ENCODE measurements around the gene ADAMTS17. TPM values are rescaled to one million over a fixed set of nuclear protein-coding genes. Genes with fewer than 3 reads are reported as not detected.

ADAMTS17 gene
- total and polyA plus RNA-seq, 4 experiments from 2014 or later = 2.1 to 6.2 (median 4.8) TPM

- Histone ChIP-seq H3K36me3 (ENCODE audit: insufficient read depth, low read length) (no peaks in the 10 kb centered on the region), H3K27ac (ENCODE audit: low read depth, low read length) (no peak overlapping the region), H3K4me3 (ENCODE audit: low read length in 2 of 2) (no peak overlapping the region), H3K9me3 (ENCODE audit: control insufficient read depth in 1 of 2, low read length in 2 of 2) (peaks cover 0 to 12% of the 10 kb centered on the region in 2 donors), H3K27me3 (ENCODE audit: insufficient read depth, low read length) (no peaks in the 10 kb centered on the region), H3K4me1 (ENCODE audit: insufficient read depth, low read length) (no peaks in the 10 kb centered on the region)
- peaks cover 0 to 6% (median 0%) of the 10 kb centered on the region in 8 donors for H3K9me3 Mint-ChIP-seq
- POLR2A ChIA-PET (ENCODE audit: partially characterized antibody) = no interaction called here
- CTCF ChIA-PET (ENCODE audit: partially characterized antibody) = no interaction called here
- no peak overlapping the region for H3K27ac Mint-ChIP-seq
- DNase-seq = no peak
- H3K4me3 Mint-ChIP-seq = no peak overlapping the region
- no peaks in the 10 kb centered on the region for H3K27me3 Mint-ChIP-seq
- intact Hi-C loops (cut with micrococcal nuclease) = no loop called here
- H3K4me1 Mint-ChIP-seq = peaks cover 0 to 4% (median under 1%) of the 10 kb centered on the region in 4 donors
- peaks cover 1 to 13% of the 10 kb centered on the region in 2 donors for H3K36me3 Mint-ChIP-seq
These were observed 173.0 kb downstream of the ADAMTS17 start for GRCh38 chr15:100168787-100169186.

- H3K4me3 Mint-ChIP-seq = no peak overlapping the region
- H3K4me1 Mint-ChIP-seq = peaks cover 0 to 4% (median under 1%) of the 10 kb centered on the region in 4 donors
- H3K27me3 ChIP-seq (ENCODE audit: insufficient read depth, low read length) = no peaks in the 10 kb centered on the region
- ChIA-PET CTCF (ENCODE audit: partially characterized antibody) (no interaction called here), POLR2A (ENCODE audit: partially characterized antibody) (no interaction called here)
- intact Hi-C loops (cut with micrococcal nuclease) = no loop called here
- H3K27me3 Mint-ChIP-seq = no peaks in the 10 kb centered on the region
- H3K36me3 Mint-ChIP-seq = peaks cover 1 to 13% of the 10 kb centered on the region in 2 donors
- peaks cover 0 to 6% (median 0%) of the 10 kb centered on the region in 8 donors for H3K9me3 Mint-ChIP-seq
- H3K27ac ChIP-seq (ENCODE audit: low read depth, low read length) = no peak overlapping the region
- H3K9me3 ChIP-seq (ENCODE audit: control insufficient read depth in 1 of 2, low read length in 2 of 2) = peaks cover 0 to 6% of the 10 kb centered on the region in 2 donors
- no peak overlapping the region for H3K4me3 ChIP-seq (ENCODE audit: low read length in 2 of 2)
- no peak for DNase-seq
- H3K36me3 ChIP-seq (ENCODE audit: insufficient read depth, low read length) = no peaks in the 10 kb centered on the region
- no peak overlapping the region for H3K27ac Mint-ChIP-seq
- no peaks in the 10 kb centered on the region for H3K4me1 ChIP-seq (ENCODE audit: insufficient read depth, low read length)
These were observed 173.8 kb downstream of the ADAMTS17 start for GRCh38 chr15:100167884-100168375.

GRCh38 chr15:100166313-100166712 lies 175.5 kb downstream of the ADAMTS17 start:
- no peak overlapping the region for H3K4me3 Mint-ChIP-seq
- H3K9me3 Mint-ChIP-seq = peaks cover 0 to 3% (median 0%) of the 10 kb centered on the region in 8 donors
- no peak overlapping the region for H3K27ac ChIP-seq (ENCODE audit: low read depth, low read length)
- H3K27me3 Mint-ChIP-seq = no peaks in the 10 kb centered on the region
- peaks cover 0 to 4% (median under 1%) of the 10 kb centered on the region in 4 donors for H3K4me1 Mint-ChIP-seq
- no peak overlapping the region for H3K4me3 ChIP-seq (ENCODE audit: low read length in 2 of 2)
- H3K27me3 ChIP-seq (ENCODE audit: insufficient read depth, low read length) = no peaks in the 10 kb centered on the region
- no peaks in the 10 kb centered on the region for H3K4me1 ChIP-seq (ENCODE audit: insufficient read depth, low read length)
- no peaks in the 10 kb centered on the region for H3K36me3 ChIP-seq (ENCODE audit: insufficient read depth, low read length)
- CTCF ChIA-PET (ENCODE audit: partially characterized antibody) = no interaction called here
- no peak for DNase-seq
- H3K9me3 ChIP-seq (ENCODE audit: control insufficient read depth in 1 of 2, low read length in 2 of 2) = no peaks in the 10 kb centered on the region
- no peak overlapping the region for H3K27ac Mint-ChIP-seq
- H3K36me3 Mint-ChIP-seq = peaks cover 1 to 13% of the 10 kb centered on the region in 2 donors
- intact Hi-C loops (cut with micrococcal nuclease) = no loop called here
- POLR2A ChIA-PET (ENCODE audit: partially characterized antibody) = no interaction called here

GRCh38 chr15:100163961-100164360 lies 177.8 kb downstream of the ADAMTS17 start:
- peaks cover 1 to 18% of the 10 kb centered on the region in 2 donors for H3K36me3 Mint-ChIP-seq
- H3K9me3 ChIP-seq (ENCODE audit: control insufficient read depth in 1 of 2, low read length in 2 of 2) = no peaks in the 10 kb centered on the region
- H3K27me3 Mint-ChIP-seq = no peaks in the 10 kb centered on the region
- no peaks in the 10 kb centered on the region for H3K36me3 ChIP-seq (ENCODE audit: insufficient read depth, low read length)
- no peak overlapping the region for H3K27ac Mint-ChIP-seq
- H3K4me1 ChIP-seq (ENCODE audit: insufficient read depth, low read length) = no peaks in the 10 kb centered on the region
- intact Hi-C loops (cut with micrococcal nuclease) = no loop called here
- H3K4me1 Mint-ChIP-seq = no peaks in the 10 kb centered on the region
- CTCF ChIA-PET (ENCODE audit: partially characterized antibody) = no interaction called here
- no peak overlapping the region for H3K4me3 ChIP-seq (ENCODE audit: low read length in 2 of 2)
- DNase-seq = no peak
- H3K9me3 Mint-ChIP-seq = no peaks in the 10 kb centered on the region
- POLR2A ChIA-PET (ENCODE audit: partially characterized antibody) = no interaction called here
- H3K27me3 ChIP-seq (ENCODE audit: insufficient read depth, low read length) = no peaks in the 10 kb centered on the region
- H3K4me3 Mint-ChIP-seq = no peak overlapping the region
- no peak overlapping the region for H3K27ac ChIP-seq (ENCODE audit: low read depth, low read length)

GRCh38 chr15:100160953-100161352 lies 180.8 kb downstream of the ADAMTS17 start:
- ChIA-PET CTCF (ENCODE audit: partially characterized antibody) (no interaction called here), POLR2A (ENCODE audit: partially characterized antibody) (no interaction called here)
- Mint-ChIP-seq H3K36me3 (peaks cover 0 to 16% of the 10 kb centered on the region in 2 donors), H3K4me1 (no peaks in the 10 kb centered on the region), H3K4me3 (no peak overlapping the region), H3K27me3 (no peaks in the 10 kb centered on the region), H3K9me3 (no peaks in the 10 kb centered on the region), H3K27ac (no peak overlapping the region)
- Histone ChIP-seq H3K27ac (ENCODE audit: low read depth, low read length) (no peak overlapping the region), H3K9me3 (ENCODE audit: control insufficient read depth in 1 of 2, low read length in 2 of 2) (no peaks in the 10 kb centered on the region), H3K36me3 (ENCODE audit: insufficient read depth, low read length) (no peaks in the 10 kb centered on the region), H3K27me3 (ENCODE audit: insufficient read depth, low read length) (no peaks in the 10 kb centered on the region), H3K4me3 (ENCODE audit: low read length in 2 of 2) (no peak overlapping the region), H3K4me1 (ENCODE audit: insufficient read depth, low read length) (no peaks in the 10 kb centered on the region)
- intact Hi-C loops (cut with micrococcal nuclease) = no loop called here
- no peak for DNase-seq

GRCh38 chr15:100159436-100159835 lies 182.3 kb downstream of the ADAMTS17 start:
- peaks cover 6 to 13% of the 10 kb centered on the region in 2 donors for H3K36me3 Mint-ChIP-seq
- H3K9me3 Mint-ChIP-seq = no peaks in the 10 kb centered on the region
- H3K4me1 ChIP-seq (ENCODE audit: insufficient read depth, low read length) = no peaks in the 10 kb centered on the region
- no peaks in the 10 kb centered on the region for H3K4me1 Mint-ChIP-seq
- POLR2A ChIA-PET (ENCODE audit: partially characterized antibody) = no interaction called here
- H3K36me3 ChIP-seq (ENCODE audit: insufficient read depth, low read length) = no peaks in the 10 kb centered on the region
- no peak overlapping the region for H3K27ac Mint-ChIP-seq
- no peaks in the 10 kb centered on the region for H3K9me3 ChIP-seq (ENCODE audit: control insufficient read depth in 1 of 2, low read length in 2 of 2)
- CTCF ChIA-PET (ENCODE audit: partially characterized antibody) = no interaction called here
- no peaks in the 10 kb centered on the region for H3K27me3 Mint-ChIP-seq
- H3K27me3 ChIP-seq (ENCODE audit: insufficient read depth, low read length) = no peaks in the 10 kb centered on the region
- H3K4me3 ChIP-seq (ENCODE audit: low read length in 2 of 2) = no peak overlapping the region
- intact Hi-C loops (cut with micrococcal nuclease) = no loop called here
- no peak overlapping the region for H3K4me3 Mint-ChIP-seq
- H3K27ac ChIP-seq (ENCODE audit: low read depth, low read length) = no peak overlapping the region
- no peak for DNase-seq

- Mint-ChIP-seq H3K9me3 (no peaks in the 10 kb centered on the region), H3K36me3 (peaks cover 10 to 16% of the 10 kb centered on the region in 2 donors), H3K4me3 (no peak overlapping the region), H3K27me3 (no peaks in the 10 kb centered on the region), H3K4me1 (no peaks in the 10 kb centered on the region), H3K27ac (no peak overlapping the region)
- Histone ChIP-seq H3K27me3 (ENCODE audit: insufficient read depth, low read length) (no peaks in the 10 kb centered on the region), H3K4me1 (ENCODE audit: insufficient read depth, low read length) (no peaks in the 10 kb centered on the region), H3K27ac (ENCODE audit: low read depth, low read length) (no peak overlapping the region), H3K36me3 (ENCODE audit: insufficient read depth, low read length) (no peaks in the 10 kb centered on the region), H3K9me3 (ENCODE audit: control insufficient read depth in 1 of 2, low read length in 2 of 2) (no peaks in the 10 kb centered on the region), H3K4me3 (ENCODE audit: low read length in 2 of 2) (no peak overlapping the region)
- no peak for DNase-seq
- intact Hi-C loops (cut with micrococcal nuclease) = no loop called here
- POLR2A ChIA-PET (ENCODE audit: partially characterized antibody) = no interaction called here
- CTCF ChIA-PET (ENCODE audit: partially characterized antibody) = interaction anchor here (0.6 kb wide), 2 partner anchors 28 to 179 kb away, joined by 3 read pairs; no protein-coding TSS in a partner anchor
These were observed 183.4 kb downstream of the ADAMTS17 start for GRCh38 chr15:100158356-100158755.

- no peaks in the 10 kb centered on the region for H3K27me3 ChIP-seq (ENCODE audit: insufficient read depth, low read length)
- no peaks in the 10 kb centered on the region for H3K4me1 ChIP-seq (ENCODE audit: insufficient read depth, low read length)
- H3K4me3 ChIP-seq (ENCODE audit: low read length in 2 of 2) = no peak overlapping the region
- no peaks in the 10 kb centered on the region for H3K36me3 ChIP-seq (ENCODE audit: insufficient read depth, low read length)
- Mint-ChIP-seq H3K4me3 (no peak overlapping the region), H3K4me1 (no peaks in the 10 kb centered on the region), H3K27ac (no peak overlapping the region), H3K9me3 (no peaks in the 10 kb centered on the region), H3K36me3 (peaks cover 23 to 34% of the 10 kb centered on the region in 2 donors), H3K27me3 (no peaks in the 10 kb centered on the region)
- ChIA-PET POLR2A (ENCODE audit: partially characterized antibody) (no interaction called here), CTCF (ENCODE audit: partially characterized antibody) (no interaction called here)
- no peaks in the 10 kb centered on the region for H3K9me3 ChIP-seq (ENCODE audit: control insufficient read depth in 1 of 2, low read length in 2 of 2)
- no peak overlapping the region for H3K27ac ChIP-seq (ENCODE audit: low read depth, low read length)
- intact Hi-C loops (cut with micrococcal nuclease) = no loop called here
- DNase-seq = no peak
These were observed 185.6 kb downstream of the ADAMTS17 start for GRCh38 chr15:100156201-100156600.

Data from CD4-positive, alpha-beta memory T cell (primary cell).